GM13976 (cell line): ENCODE results near the gene HSP90AA1.
"Not testable (repeated sequence)": the region's sequence is repeated elsewhere in the genome, so short reads cannot be mapped to it uniquely, and the experiment has no call there.

Experiments used
- DNase-seq: peaks from one replicate; pipeline ENCODE4 v3.0.0; 2012; ENCODE audit warnings: low spot score
- in situ Hi-C: fragments of 300-500 bp; cut with MboI; formaldehyde crosslinking; loops from one replicate; pipeline ENCODE4 v1.12.0; 2022; ENCODE audit warnings: low sequenced_read_pairs, mixed read lengths, inconsistent platforms; ENCODE audit not compliant: unreplicated experiment
- TF ChIP-seq, protein P1 (sequence below): IDR thresholded peaks from 2 replicates; pipeline ENCODE4 v1.5.1; 2012; ENCODE audit warnings: borderline replicate concordance, mild to moderate bottlenecking; ENCODE audit not compliant: insufficient read depth; ENCODE audit errors: extremely low read depth, missing control alignments, control extremely low read depth

HSP90AA1 gene

GRCh38 chr14:102066041-102066451, 20.8 kb downstream of the HSP90AA1 start:
- DNase-seq = no peak
- in situ Hi-C loops = no loop called here

GRCh38 chr14:102064590-102064989, 22.3 kb downstream of the HSP90AA1 start:
- in situ Hi-C loops = not testable (repeated sequence)

More at GRCh38 chr14:102066041-102066451, 20.8 kb downstream of the HSP90AA1 start:
- TF ChIP-seq, protein P1, sequence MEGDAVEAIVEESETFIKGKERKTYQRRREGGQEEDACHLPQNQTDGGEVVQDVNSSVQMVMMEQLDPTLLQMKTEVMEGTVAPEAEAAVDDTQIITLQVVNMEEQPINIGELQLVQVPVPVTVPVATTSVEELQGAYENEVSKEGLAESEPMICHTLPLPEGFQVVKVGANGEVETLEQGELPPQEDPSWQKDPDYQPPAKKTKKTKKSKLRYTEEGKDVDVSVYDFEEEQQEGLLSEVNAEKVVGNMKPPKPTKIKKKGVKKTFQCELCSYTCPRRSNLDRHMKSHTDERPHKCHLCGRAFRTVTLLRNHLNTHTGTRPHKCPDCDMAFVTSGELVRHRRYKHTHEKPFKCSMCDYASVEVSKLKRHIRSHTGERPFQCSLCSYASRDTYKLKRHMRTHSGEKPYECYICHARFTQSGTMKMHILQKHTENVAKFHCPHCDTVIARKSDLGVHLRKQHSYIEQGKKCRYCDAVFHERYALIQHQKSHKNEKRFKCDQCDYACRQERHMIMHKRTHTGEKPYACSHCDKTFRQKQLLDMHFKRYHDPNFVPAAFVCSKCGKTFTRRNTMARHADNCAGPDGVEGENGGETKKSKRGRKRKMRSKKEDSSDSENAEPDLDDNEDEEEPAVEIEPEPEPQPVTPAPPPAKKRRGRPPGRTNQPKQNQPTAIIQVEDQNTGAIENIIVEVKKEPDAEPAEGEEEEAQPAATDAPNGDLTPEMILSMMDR = no peak

DNA sequence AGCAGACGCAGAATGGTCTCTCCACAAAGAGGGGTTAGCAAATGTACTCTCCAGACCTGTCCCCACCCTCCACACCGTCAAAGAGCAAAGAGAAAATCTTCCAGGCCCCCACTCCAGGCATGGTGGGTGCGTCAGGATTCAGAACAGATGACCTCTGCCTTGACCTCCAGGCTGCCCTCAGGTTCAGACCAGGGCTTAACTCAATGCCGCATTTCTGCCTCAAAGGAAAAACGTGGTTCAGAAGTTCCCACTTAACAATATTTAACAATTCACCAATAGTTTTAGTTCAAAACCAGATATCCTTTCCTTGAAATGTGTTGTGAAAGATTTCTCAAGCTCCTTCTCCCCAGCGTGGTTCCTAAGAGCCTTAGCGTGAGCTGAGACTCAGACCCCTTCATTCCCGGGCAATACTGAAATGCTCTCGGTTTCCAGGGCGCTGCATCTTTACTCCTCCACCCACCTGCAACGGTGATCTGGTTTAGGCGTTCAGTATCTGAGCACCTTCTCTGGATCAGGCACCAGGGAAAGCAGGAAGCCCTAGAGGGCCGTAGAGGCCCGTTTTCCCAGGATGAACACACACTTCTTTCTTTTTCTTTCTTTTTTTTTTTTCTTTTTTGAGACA, 22.9 kb downstream of the HSP90AA1 start:
- TF ChIP-seq, protein P1 = no peak
- in situ Hi-C loops = no loop called here
- DNase-seq = no peak

More at GRCh38 chr14:102064590-102064989, 22.3 kb downstream of the HSP90AA1 start:
- DNase-seq = not testable (repeated sequence)

- peak; percentile 81 for DNase-seq
- TF ChIP-seq, protein P1 = no peak
- in situ Hi-C loops = no loop called here
Observed at GRCh38 chr14:102063109-102063807, 23.6 kb downstream of the HSP90AA1 start.

- TF ChIP-seq, protein P1 = no peak
- in situ Hi-C loops = loop anchor here (10.0 kb wide), 1 partner anchor 256 kb away; the partner anchor contains the start of gene ZNF839
- DNase-seq = peak; percentile 13
Observed at GRCh38 chr14:102058961-102059360, 27.9 kb downstream of the HSP90AA1 start.

DNA sequence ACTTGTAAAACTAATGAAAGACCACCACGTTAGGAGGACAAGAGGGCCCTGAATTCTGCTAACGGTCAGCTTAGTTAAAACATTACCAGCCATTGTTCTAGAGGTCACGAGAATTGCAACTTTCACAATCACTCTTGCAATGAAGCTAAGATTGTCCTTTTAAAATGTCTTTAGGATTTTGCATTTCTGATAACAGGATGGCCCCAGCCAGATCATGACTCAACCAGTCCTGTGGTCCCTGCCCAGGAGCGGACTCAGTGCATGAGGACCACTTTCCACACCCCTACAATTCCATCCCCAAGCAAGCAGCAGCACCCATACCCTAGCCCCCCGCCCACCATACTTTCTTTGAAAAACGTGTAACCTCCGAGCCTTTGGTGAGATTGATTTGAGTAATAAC, 28.7 kb downstream of the HSP90AA1 start:
- no peak for DNase-seq
- in situ Hi-C loops = loop anchor here (10.0 kb wide), 1 partner anchor 257 kb away; the partner anchor contains the start of gene ZNF839
- TF ChIP-seq, protein P1 = no peak
